Parathyroid adenoma (tissue), 2 donors: ENCODE measurements around the gene MME.

Source experiments
- H2AFZ ChIP-seq: fragments of 300-600 bp; sonication (generic); one replicate; pipeline ENCODE4 v1.7.0; 2017; ENCODE audit warnings: antibody characterized with exemption, mild to moderate bottlenecking
- H3K27ac ChIP-seq: fragments of 300-600 bp; sonication (generic); one replicate; pipeline ENCODE4 v1.7.0; 2017
- H3K27me3 ChIP-seq: fragments of 300-600 bp; sonication (generic); one replicate; pipeline ENCODE4 v1.7.0; 2017; ENCODE audit warnings: low read length; ENCODE audit not compliant: control insufficient read depth, insufficient read depth
- H3K36me3 ChIP-seq: fragments of 300-600 bp; sonication (generic); one replicate; pipeline ENCODE4 v1.7.0; 2017; ENCODE audit warnings: low read length; ENCODE audit not compliant: control insufficient read depth, insufficient read depth
- H3K4me1 ChIP-seq: fragments of 300-600 bp; sonication (generic); one replicate; pipeline ENCODE4 v1.7.0; 2017; ENCODE audit warnings: control low read depth
- H3K4me2 ChIP-seq: fragments of 300-600 bp; sonication (generic); one replicate; pipeline ENCODE4 v1.7.0; 2017; ENCODE audit warnings: low read length
- H3K4me3 ChIP-seq: fragments of 300-600 bp; sonication (generic); one replicate; pipeline ENCODE4 v1.7.0; 2017; ENCODE audit warnings: low read depth, low read length
- H3K79me2 ChIP-seq: fragments of 300-600 bp; sonication (generic); one replicate; pipeline ENCODE4 v1.7.0; 2017; ENCODE audit warnings: control low read depth
- H3K9ac ChIP-seq: fragments of 300-600 bp; sonication (generic); one replicate; pipeline ENCODE4 v1.7.0; 2017; ENCODE audit warnings: mild to moderate bottlenecking
- H3K9me3 ChIP-seq: fragments of 300-600 bp; sonication (generic); one replicate; pipeline ENCODE4 v1.7.0; 2017; ENCODE audit warnings: low read length; ENCODE audit not compliant: control insufficient read depth
- CTCF ChIP-seq: fragments of 300-600 bp; sonication (generic); IDR thresholded peaks from one replicate; pipeline ENCODE4 v1.7.0; 2017; ENCODE audit warnings: antibody characterized with exemption, mild to moderate bottlenecking
- donor health status: primary hyperparathyroidism.

Gene MME

GRCh38 chr3:155217591-155217990 lies 137.5 kb downstream of the MME start:
- Histone ChIP-seq H3K27ac (no peak overlapping the region), H3K9ac (no peak overlapping the region), H3K27me3 (no peaks in the 10 kb centered on the region), H3K4me3 (no peak overlapping the region), H2AFZ (no peak overlapping the region), H3K4me2 (no peak overlapping the region), H3K4me1 (no peaks in the 10 kb centered on the region), H3K9me3 (no peaks in the 10 kb centered on the region), H3K79me2 (no peaks in the 10 kb centered on the region), H3K36me3 (no peaks in the 10 kb centered on the region)
- no peak for TF ChIP-seq CTCF

- Histone ChIP-seq H3K27ac (no peak overlapping the region), H3K27me3 (no peaks in the 10 kb centered on the region), H3K9ac (no peak overlapping the region)
Measured at GRCh38 chr3:155218462-155218861, 138.3 kb downstream of the MME start.

GRCh38 chr3:155219106-155219505 lies 139.0 kb downstream of the MME start:
- H3K9ac ChIP-seq: no peak overlapping the region
- H3K27me3 ChIP-seq: no peaks in the 10 kb centered on the region
- H3K79me2 ChIP-seq: no peaks in the 10 kb centered on the region
- H3K36me3 ChIP-seq: no peaks in the 10 kb centered on the region
- no peak overlapping the region for H3K4me2 ChIP-seq
- H3K4me3 ChIP-seq: no peak overlapping the region
- H3K27ac ChIP-seq: no peak overlapping the region
- TF ChIP-seq CTCF: no peak
- H3K4me1 ChIP-seq: no peaks in the 10 kb centered on the region
- no peaks in the 10 kb centered on the region for H3K9me3 ChIP-seq
- H2AFZ ChIP-seq: no peak overlapping the region

More at GRCh38 chr3:155218462-155218861, 138.3 kb downstream of the MME start:
- H3K4me1 ChIP-seq: no peaks in the 10 kb centered on the region
- no peak overlapping the region for H2AFZ ChIP-seq
- H3K4me2 ChIP-seq: no peak overlapping the region
- H3K9me3 ChIP-seq: no peaks in the 10 kb centered on the region
- H3K79me2 ChIP-seq: no peaks in the 10 kb centered on the region
- H3K36me3 ChIP-seq: no peaks in the 10 kb centered on the region
- TF ChIP-seq CTCF: no peak
- no peak overlapping the region for H3K4me3 ChIP-seq

- Histone ChIP-seq H3K27ac (no peak overlapping the region), H3K36me3 (no peaks in the 10 kb centered on the region), H3K9ac (no peak overlapping the region), H3K4me3 (no peak overlapping the region), H3K4me2 (no peak overlapping the region), H2AFZ (no peak overlapping the region), H3K27me3 (no peaks in the 10 kb centered on the region), H3K79me2 (no peaks in the 10 kb centered on the region), H3K4me1 (no peaks in the 10 kb centered on the region), H3K9me3 (no peaks in the 10 kb centered on the region)
- TF ChIP-seq CTCF: no peak
Measured at GRCh38 chr3:155225417-155225816, 145.3 kb downstream of the MME start.

GRCh38 chr3:155227141-155227540 lies 147.0 kb downstream of the MME start:
- no peaks in the 10 kb centered on the region for H3K4me1 ChIP-seq
- no peaks in the 10 kb centered on the region for H3K9me3 ChIP-seq
- TF ChIP-seq CTCF: no peak
- no peaks in the 10 kb centered on the region for H3K36me3 ChIP-seq
- no peak overlapping the region for H2AFZ ChIP-seq
- H3K79me2 ChIP-seq: no peaks in the 10 kb centered on the region
- H3K27me3 ChIP-seq: no peaks in the 10 kb centered on the region
- no peak overlapping the region for H3K27ac ChIP-seq
- no peak overlapping the region for H3K9ac ChIP-seq
- H3K4me2 ChIP-seq: no peak overlapping the region
- no peak overlapping the region for H3K4me3 ChIP-seq
